DMS153 (cell line): Measurements from ENCODE around the gene CDC42EP3.

Experiments used
- DNase-seq: peaks from one replicate; lab custom pipeline; 2025; lab: John Stamatoyannopoulos, UW

The CDC42EP3 gene

GRCh38 chr2:37618326-37618725, 53.1 kb downstream of the CDC42EP3 start:
- DNase-seq: no peak

DNA sequence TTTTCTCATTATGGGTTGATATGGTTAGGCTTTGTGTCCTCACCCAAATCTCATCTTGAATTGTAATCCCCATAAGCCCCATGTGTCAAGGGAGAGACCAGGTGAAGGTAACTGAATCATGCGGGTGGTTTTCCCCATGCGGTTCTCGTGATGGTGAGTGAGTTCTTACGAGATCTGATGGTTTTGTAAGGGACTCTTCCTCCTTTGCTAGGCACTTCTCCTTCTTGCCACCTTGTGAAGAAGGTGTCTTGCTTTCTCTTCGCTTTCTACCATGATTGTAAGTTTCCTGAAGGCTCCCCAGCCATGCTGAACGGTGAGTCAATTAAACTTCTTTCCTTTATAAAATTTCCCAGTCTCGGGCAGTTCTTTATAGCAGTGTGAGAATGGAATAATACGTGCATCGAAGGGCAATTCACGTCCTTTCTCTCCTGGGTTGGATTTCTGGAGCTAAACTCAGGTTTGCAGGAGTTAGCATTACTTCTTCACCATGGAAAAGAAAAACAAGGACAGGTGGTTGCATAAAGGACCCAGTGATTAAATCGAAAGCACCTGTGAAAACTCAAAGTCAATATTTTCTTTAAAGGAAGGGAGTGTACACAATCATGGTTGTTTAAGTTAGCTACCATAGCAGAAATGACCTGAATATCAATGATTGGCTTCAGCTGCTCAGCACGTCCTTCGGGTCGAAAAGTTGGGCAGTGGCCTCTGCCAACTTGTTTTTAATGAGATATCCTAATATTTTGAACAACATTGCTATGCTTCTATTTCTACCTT, 54.1 kb downstream of the CDC42EP3 start:
- DNase-seq: peak; percentile 74

GRCh38 chr2:37616677-37617005, 54.8 kb downstream of the CDC42EP3 start:
- no peak for DNase-seq

DNA sequence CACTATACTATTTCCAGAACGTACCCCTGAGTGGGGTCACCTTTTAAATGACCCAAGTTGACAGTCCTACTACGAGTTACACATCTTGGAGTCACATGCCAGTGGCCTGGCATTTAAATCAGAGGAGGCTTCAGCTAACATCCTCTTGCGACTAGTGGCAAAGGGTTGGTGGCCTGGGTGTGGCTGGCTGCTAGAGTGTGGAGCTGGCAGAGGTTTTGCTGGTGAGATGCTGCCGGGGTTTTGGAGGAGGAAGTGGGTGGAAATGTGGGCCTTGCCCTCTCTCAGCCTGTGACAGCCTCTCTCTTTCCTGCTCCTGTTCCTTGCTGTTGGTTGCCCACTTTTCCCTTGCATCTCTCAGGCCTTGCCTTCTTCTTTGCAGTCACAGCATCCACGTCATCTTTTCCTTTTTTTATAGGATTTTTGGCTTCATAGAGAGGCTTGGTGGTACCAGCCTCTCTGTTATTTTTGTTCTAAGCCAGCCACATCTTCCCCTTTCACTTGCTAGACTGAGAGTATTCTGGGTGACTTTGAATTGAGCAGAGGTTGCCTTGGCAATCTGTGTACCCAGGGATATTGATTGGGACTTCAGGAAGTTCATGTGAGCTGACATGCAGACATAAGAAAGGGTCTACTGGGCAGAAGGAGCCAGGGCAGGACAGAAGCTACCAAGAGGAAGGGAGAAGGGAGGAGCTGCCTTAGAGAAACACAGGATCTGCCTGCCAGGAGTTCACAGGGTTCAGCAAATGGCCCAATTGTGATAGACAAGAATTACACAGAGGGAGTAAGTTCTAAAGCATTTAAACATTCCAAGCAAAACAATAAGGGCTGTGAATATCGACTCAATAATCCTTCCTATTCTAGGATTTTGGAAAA, 55.4 kb downstream of the CDC42EP3 start:
- peak; percentile 40 for DNase-seq

DNA sequence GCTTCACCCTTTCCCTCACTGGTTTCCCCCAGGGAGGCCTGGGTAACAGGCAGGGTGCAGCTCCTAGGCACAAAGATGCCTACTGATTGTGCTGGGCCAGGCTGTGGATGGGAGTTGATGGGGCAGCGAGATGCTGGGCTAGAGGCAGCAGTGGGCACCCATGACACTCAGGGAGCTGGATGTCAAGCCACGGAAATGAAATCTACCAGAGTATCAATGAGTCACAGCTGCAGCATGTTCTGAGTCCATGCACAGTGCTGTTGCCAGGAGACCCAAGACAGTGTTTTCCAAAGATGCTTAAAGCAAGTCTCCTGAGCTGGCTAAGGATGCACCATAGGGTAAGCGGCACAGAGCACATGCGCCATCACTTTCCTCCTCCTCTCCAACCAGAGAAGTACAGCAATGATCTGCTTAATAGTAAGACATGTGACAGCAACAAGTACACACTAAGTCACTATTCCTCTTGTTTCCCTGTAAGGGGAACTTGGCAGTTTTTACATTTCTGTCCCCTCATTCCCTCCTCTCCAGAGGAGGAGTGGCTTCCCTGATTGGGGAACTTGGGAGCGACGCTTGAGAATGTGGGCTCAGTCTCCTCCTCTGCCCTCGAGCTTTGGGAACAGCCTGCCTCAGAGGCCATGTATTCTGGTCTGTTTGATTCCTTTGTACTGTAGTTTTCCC, 57.2 kb downstream of the CDC42EP3 start:
- DNase-seq: no peak

- DNase-seq: no peak
Measured at GRCh38 chr2:37612382-37612781, 59.1 kb downstream of the CDC42EP3 start.

GRCh38 chr2:37610638-37611289, 60.7 kb downstream of the CDC42EP3 start:
- no peak for DNase-seq

- DNase-seq: no peak
Measured at GRCh38 chr2:37609782-37610181, 61.7 kb downstream of the CDC42EP3 start.

DNA sequence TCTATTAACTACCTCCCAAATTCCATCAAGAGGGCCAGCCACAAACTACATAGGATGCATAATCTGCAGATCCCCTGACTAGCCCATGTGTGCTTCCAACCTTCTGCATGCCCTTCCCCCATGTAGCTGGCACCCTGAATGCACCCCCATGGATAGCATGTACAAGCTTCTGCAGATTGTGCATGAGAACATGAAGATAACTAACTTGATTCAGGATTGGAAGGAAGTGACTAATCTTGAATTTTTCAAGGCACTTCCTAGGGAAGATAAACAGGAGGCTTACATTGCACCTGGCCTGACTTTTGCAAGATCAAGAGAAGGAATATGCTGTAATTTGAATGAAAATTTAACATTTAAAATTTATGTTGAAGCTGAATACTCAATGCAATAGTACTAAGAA, 66.7 kb downstream of the CDC42EP3 start:
- DNase-seq: no peak

DNA sequence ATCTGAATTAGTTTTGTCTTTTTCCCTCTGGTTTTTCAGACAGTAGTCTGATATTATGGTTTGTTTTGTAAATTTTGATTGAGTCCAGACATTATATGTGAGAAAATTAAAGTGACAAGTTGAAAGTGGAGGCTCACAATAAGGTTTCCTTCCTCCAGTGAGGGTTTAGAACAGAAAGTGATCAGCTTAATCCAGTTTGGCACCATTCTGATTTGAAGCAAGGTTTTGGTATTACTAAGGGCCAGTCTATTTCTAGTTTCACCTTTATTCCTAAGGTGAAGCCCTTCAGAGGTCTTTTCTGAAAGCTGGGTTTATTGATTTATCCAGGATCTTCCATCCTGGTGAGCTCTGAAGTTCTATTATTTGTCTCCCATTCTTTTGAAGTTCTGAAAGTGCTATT, 68.7 kb downstream of the CDC42EP3 start:
- no peak for DNase-seq

DNA sequence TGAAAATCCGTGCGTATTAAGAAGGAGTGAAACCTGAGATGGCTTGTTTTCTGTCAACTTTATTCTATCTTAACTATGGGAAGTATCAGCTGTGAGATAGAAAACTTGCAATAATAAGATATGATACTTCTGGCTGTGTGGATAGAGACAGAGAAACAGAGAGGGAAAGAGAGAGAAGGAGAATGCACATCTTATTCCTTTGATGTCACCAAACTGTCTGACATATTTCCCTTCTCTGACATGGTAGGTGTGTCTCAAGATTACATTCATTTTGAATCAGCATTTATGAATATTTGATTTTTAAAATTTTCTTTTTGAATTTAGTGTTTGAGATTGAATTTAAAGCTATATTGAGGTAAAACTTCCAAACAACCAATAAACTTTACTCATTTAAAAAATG, 69.4 kb downstream of the CDC42EP3 start:
- no peak for DNase-seq

- no peak for DNase-seq
Measured at GRCh38 chr2:37601569-37601968, 69.9 kb downstream of the CDC42EP3 start.

- DNase-seq: no peak
Measured at GRCh38 chr2:37600735-37601134, 70.7 kb downstream of the CDC42EP3 start.

DNA sequence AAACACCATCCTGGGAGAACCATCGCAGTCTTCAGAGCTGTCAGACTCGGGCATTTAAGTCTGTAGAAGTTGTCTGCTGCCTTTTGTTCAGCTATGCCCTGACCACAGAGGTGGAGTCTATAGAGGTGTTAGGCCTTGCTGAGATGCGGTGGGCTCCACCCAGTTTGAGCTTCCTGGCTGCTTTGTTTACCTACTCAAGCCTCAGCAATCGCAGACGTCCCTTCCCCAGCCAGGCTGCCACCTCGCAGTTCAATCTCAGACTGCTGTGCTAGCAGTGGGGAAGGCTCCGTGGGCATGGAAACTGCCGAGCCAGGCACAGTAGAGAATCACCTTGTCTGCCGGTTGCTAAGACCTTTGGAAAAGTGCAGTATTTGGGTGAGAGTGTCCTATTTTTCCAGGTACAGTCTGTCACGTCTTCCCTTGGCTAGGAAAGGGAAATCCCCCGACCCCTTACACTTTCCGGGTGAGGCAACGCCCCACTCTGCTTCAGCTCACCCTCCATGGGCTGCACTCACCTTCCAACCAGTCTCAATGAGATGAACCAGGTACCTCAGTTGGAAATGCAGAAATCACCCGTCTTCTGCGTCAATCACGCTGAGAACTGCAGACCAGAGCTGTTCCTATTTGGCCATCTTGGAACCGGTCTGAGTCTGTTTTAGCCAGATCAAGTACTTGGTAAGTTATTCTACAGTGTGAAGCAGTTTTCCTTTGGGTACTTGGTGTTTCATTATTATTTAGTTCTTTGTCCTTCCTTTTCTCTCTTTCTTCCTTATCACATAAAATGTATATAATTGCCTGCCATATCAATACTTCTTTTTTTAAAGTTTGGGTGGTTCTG, 71.5 kb downstream of the CDC42EP3 start:
- no peak for DNase-seq

GRCh38 chr2:37593694-37594093, 77.7 kb downstream of the CDC42EP3 start:
- DNase-seq: no peak

GRCh38 chr2:37593024-37593423, 78.4 kb downstream of the CDC42EP3 start:
- DNase-seq: no peak
